Neuronal stem cell (in vitro differentiated cells): Measurements from ENCODE around the gene GRM7.

Experiments
- DNase-seq: peaks from one replicate; pipeline ENCODE4 v3.0.0-alpha.2; 2013; ENCODE audit warnings: low spot score
- H2AFZ ChIP-seq: one replicate; pipeline ENCODE4 v1.6.1; 2013; ENCODE audit warnings: mild to moderate bottlenecking, low read length, inconsistent platforms
- H2AK5ac ChIP-seq: 2 replicates; pipeline ENCODE4 v1.6.1; 2013; ENCODE audit warnings: low read depth, mild to moderate bottlenecking, inconsistent platforms, low read length, moderate library complexity, mixed read lengths
- H2BK120ac ChIP-seq: 2 replicates; pipeline ENCODE4 v1.6.1; 2013; ENCODE audit warnings: low read depth, mild to moderate bottlenecking, inconsistent platforms, low read length, moderate library complexity, mixed read lengths
- H2BK12ac ChIP-seq: one replicate; pipeline ENCODE4 v1.6.1; 2013; ENCODE audit warnings: low read length, inconsistent platforms
- H2BK15ac ChIP-seq: 2 replicates; pipeline ENCODE4 v1.6.1; 2013; ENCODE audit warnings: mild to moderate bottlenecking, low read length, inconsistent platforms, mixed read lengths
- H2BK5ac ChIP-seq: one replicate; pipeline ENCODE4 v1.6.1; 2013; ENCODE audit warnings: inconsistent platforms, mild to moderate bottlenecking, low read length, moderate library complexity
- H3K14ac ChIP-seq: one replicate; pipeline ENCODE4 v1.6.1; 2013; ENCODE audit warnings: low read length, inconsistent platforms
- H3K18ac ChIP-seq: 2 replicates; pipeline ENCODE4 v1.6.1; 2013; ENCODE audit warnings: low read length, inconsistent platforms
- H3K23ac ChIP-seq: 2 replicates; pipeline ENCODE4 v1.6.1; 2013; ENCODE audit warnings: low read depth, mild to moderate bottlenecking, mixed read lengths, low read length, inconsistent platforms; ENCODE audit not compliant: poor library complexity
- H3K27ac ChIP-seq: replicated peaks from 3 replicates; pipeline ENCODE4 v1.5.1; 2013; ENCODE audit warnings: low read length, inconsistent platforms
- H3K27me3 ChIP-seq, 3 experiments: 2 replicates each; pipeline ENCODE4 v1.6.1; 2013; ENCODE audit warnings: low read length in 3 of 3, mild to moderate bottlenecking in 2 of 3, inconsistent platforms in 1 of 3, low read depth in 1 of 3, mixed read lengths in 1 of 3, moderate library complexity in 1 of 3; ENCODE audit not compliant: control insufficient read depth in 3 of 3, insufficient read depth in 3 of 3
- H3K36me3 ChIP-seq, 2 donors: replicated peaks in 1 of 2; 2 replicates each; pipeline ENCODE4 v1.6.1; 2013; ENCODE audit warnings: low read length in 2 of 2; ENCODE audit not compliant: control insufficient read depth in 2 of 2, insufficient read depth in 2 of 2
- H3K4ac ChIP-seq: 2 replicates; pipeline ENCODE4 v1.6.1; 2013; ENCODE audit warnings: inconsistent platforms, mild to moderate bottlenecking, low read length, moderate library complexity
- H3K4me1 ChIP-seq, 2 donors: 1 replicate in 1 of 2; 2 replicates in 1 of 2; pipeline ENCODE4 v1.6.1; 2013; ENCODE audit warnings: low read length in 2 of 2, low read depth in 1 of 2; ENCODE audit not compliant: control insufficient read depth in 2 of 2, insufficient read depth in 1 of 2
- H3K4me2 ChIP-seq: one replicate; pipeline ENCODE4 v1.6.1; 2013; ENCODE audit warnings: mild to moderate bottlenecking, low read length, inconsistent platforms; ENCODE audit not compliant: insufficient read depth, poor library complexity, severe bottlenecking
- H3K4me3 ChIP-seq, 2 donors: 2 replicates each; pipeline ENCODE4 v1.5.1; 2013; ENCODE audit warnings: low read length in 2 of 2, mild to moderate bottlenecking in 2 of 2, inconsistent platforms in 1 of 2, moderate library complexity in 1 of 2
- H3K79me1 ChIP-seq: one replicate; pipeline ENCODE4 v1.6.1; 2013; ENCODE audit warnings: low read depth, mild to moderate bottlenecking, inconsistent platforms, low read length, moderate library complexity
- H3K9ac ChIP-seq: one replicate; pipeline ENCODE4 v1.6.1; 2013; ENCODE audit warnings: mild to moderate bottlenecking, low read depth, low read length, inconsistent platforms; ENCODE audit not compliant: poor library complexity
- H3K9me3 ChIP-seq, 2 donors: replicated peaks in 1 of 2; 2 replicates each; pipeline versions ENCODE3 to v1.6.1; 2013; ENCODE audit warnings: low read length in 2 of 2, mild to moderate bottlenecking in 2 of 2, inconsistent platforms in 1 of 2, low read depth in 1 of 2, mixed read lengths in 1 of 2, moderate library complexity in 1 of 2; ENCODE audit not compliant: control insufficient read depth in 2 of 2, insufficient read depth in 1 of 2
- H4K8ac ChIP-seq: one replicate; pipeline ENCODE4 v1.6.1; 2013; ENCODE audit warnings: low read depth, mild to moderate bottlenecking, inconsistent platforms, low read length, moderate library complexity
- H4K91ac ChIP-seq: one replicate; pipeline ENCODE4 v1.6.1; 2013; ENCODE audit warnings: low read length, low read depth, mild to moderate bottlenecking, inconsistent platforms; ENCODE audit not compliant: poor library complexity
- WGBS, 2 donors: extraction: QIAGEN DNeasy Blood & Tissue Kit; methylation state at CpG; one replicate each; pipeline ENCODE4 v1.1.7; 2013; ENCODE audit warnings: missing lambda C conversion rate in 2 of 2, mixed read lengths in 1 of 2; ENCODE audit not compliant: insufficient read length in 2 of 2, insufficient replicate concordance in 1 of 2; ENCODE audit errors: extremely low coverage in 2 of 2; 5-methylcytosine and 5-hydroxymethylcytosine counted together

The GRM7 gene

GRCh38 chr3:7545334-7545733, 684.4 kb downstream of the GRM7 start:
- no peak overlapping the region for H2AK5ac ChIP-seq
- no peak overlapping the region for H2BK5ac ChIP-seq
- H4K8ac ChIP-seq: no peak overlapping the region
- H3K79me1 ChIP-seq: no peaks in the 10 kb centered on the region
- H3K23ac ChIP-seq: no peak overlapping the region
- no peaks in the 10 kb centered on the region for H3K36me3 ChIP-seq
- no peak overlapping the region for H4K91ac ChIP-seq
- H3K18ac ChIP-seq: no peak overlapping the region
- no peak overlapping the region for H3K27ac ChIP-seq
- no peak overlapping the region for H2BK12ac ChIP-seq
- DNase-seq: no peak
- no CpG with 5 or more reads among the region's 3 CpGs for WGBS, 2 donors
- H3K27me3 ChIP-seq: no peaks in the 10 kb centered on the region
- H3K9ac ChIP-seq: no peak overlapping the region
- no peak overlapping the region for H2AFZ ChIP-seq
- H2BK15ac ChIP-seq: no peak overlapping the region
- no peak overlapping the region for H2BK120ac ChIP-seq
- no peak overlapping the region for H3K4ac ChIP-seq
- no peaks in the 10 kb centered on the region for H3K9me3 ChIP-seq
- no peak overlapping the region for H3K4me2 ChIP-seq
- no peak overlapping the region for H3K4me3 ChIP-seq
- H3K14ac ChIP-seq: no peak overlapping the region
- peaks cover 0 to 1% of the 10 kb centered on the region in 2 donors for H3K4me1 ChIP-seq

- no peak overlapping the region for H2BK120ac ChIP-seq
- H3K27me3 ChIP-seq: no peaks in the 10 kb centered on the region
- H2AK5ac ChIP-seq: no peak overlapping the region
- no peak overlapping the region for H2AFZ ChIP-seq
- H3K4me1 ChIP-seq: peaks cover 0 to 1% of the 10 kb centered on the region in 2 donors
- H3K4ac ChIP-seq: no peak overlapping the region
- peaks cover 0 to 2% of the 10 kb centered on the region in 2 donors for H3K9me3 ChIP-seq
- H3K4me3 ChIP-seq: no peak overlapping the region
- H3K27ac ChIP-seq: no peak overlapping the region
- H2BK15ac ChIP-seq: no peak overlapping the region
- H4K8ac ChIP-seq: no peak overlapping the region
- WGBS, 2 donors: no CpG with 5 or more reads among the region's 4 CpGs
- no peaks in the 10 kb centered on the region for H3K79me1 ChIP-seq
- no peak overlapping the region for H3K4me2 ChIP-seq
- H2BK12ac ChIP-seq: no peak overlapping the region
- no peak overlapping the region for H2BK5ac ChIP-seq
- H3K18ac ChIP-seq: no peak overlapping the region
- no peak overlapping the region for H3K14ac ChIP-seq
- no peaks in the 10 kb centered on the region for H3K36me3 ChIP-seq
- no peak overlapping the region for H4K91ac ChIP-seq
- no peak overlapping the region for H3K9ac ChIP-seq
- DNase-seq: no peak
- no peak overlapping the region for H3K23ac ChIP-seq
These were observed 685.3 kb downstream of the GRM7 start for GRCh38 chr3:7546253-7546652.

GRCh38 chr3:7547826-7548225, 686.9 kb downstream of the GRM7 start:
- Histone ChIP-seq H2BK15ac (no peak overlapping the region), H3K79me1 (no peaks in the 10 kb centered on the region), H4K8ac (no peak overlapping the region), H3K4me1 (peaks cover 0 to 1% of the 10 kb centered on the region in 2 donors), H2AFZ (no peak overlapping the region), H4K91ac (no peak overlapping the region), H2BK120ac (no peak overlapping the region), H2BK5ac (no peak overlapping the region), H3K14ac (no peak overlapping the region), H3K18ac (no peak overlapping the region), H3K4me3 (no peak overlapping the region), H2BK12ac (no peak overlapping the region), H3K23ac (no peak overlapping the region), H3K27ac (no peak overlapping the region), H3K4me2 (no peak overlapping the region), H3K27me3 (no peaks in the 10 kb centered on the region), H3K9ac (no peak overlapping the region), H2AK5ac (no peak overlapping the region), H3K9me3 (peaks cover 0 to 6% of the 10 kb centered on the region in 2 donors), H3K36me3 (no peaks in the 10 kb centered on the region), H3K4ac (no peak overlapping the region)
- DNase-seq: no peak
- no CpG with 5 or more reads among the region's 1 CpG for WGBS, 2 donors

GRCh38 chr3:7562892-7563291, 702.0 kb downstream of the GRM7 start:
- peaks cover 0 to 3% of the 10 kb centered on the region in 2 donors for H3K4me1 ChIP-seq
- no peak overlapping the region for H3K4ac ChIP-seq
- H3K23ac ChIP-seq: no peak overlapping the region
- H3K18ac ChIP-seq: no peak overlapping the region
- no peaks in the 10 kb centered on the region for H3K27me3 ChIP-seq
- no peak overlapping the region for H3K4me3 ChIP-seq
- H2BK12ac ChIP-seq: no peak overlapping the region
- no peak for DNase-seq
- no peak overlapping the region for H3K27ac ChIP-seq
- no peaks in the 10 kb centered on the region for H3K36me3 ChIP-seq
- H4K8ac ChIP-seq: no peak overlapping the region
- no peak overlapping the region for H2BK15ac ChIP-seq
- H2AK5ac ChIP-seq: no peak overlapping the region
- WGBS, 2 donors: no CpG with 5 or more reads among the region's 1 CpG
- H3K79me1 ChIP-seq: no peaks in the 10 kb centered on the region
- no peak overlapping the region for H2AFZ ChIP-seq
- no peak overlapping the region for H3K9ac ChIP-seq
- H2BK5ac ChIP-seq: no peak overlapping the region
- no peak overlapping the region for H2BK120ac ChIP-seq
- H3K9me3 ChIP-seq: no peaks in the 10 kb centered on the region
- H3K4me2 ChIP-seq: no peak overlapping the region
- no peak overlapping the region for H3K14ac ChIP-seq
- no peak overlapping the region for H4K91ac ChIP-seq
